Measurements from ENCODE around the gene ELOVL6. TPM values are rescaled to one million over a fixed set of nuclear protein-coding genes. Genes with fewer than 3 reads are reported as not detected.

ELOVL6 gene
- total RNA-seq, 2 donors from 2014 or later = 43.5 to 44.8 TPM

GRCh38 chr4:110034026-110034393 is 164.4 kb downstream of the ELOVL6 start:
- no peaks in the 10 kb centered on the region for H3K36me3 ChIP-seq (ENCODE audit: control insufficient read depth, insufficient read depth, low read length)
- WGBS, 2 experiments (ENCODE audit: insufficient coverage in 1 of 2, insufficient read length in 1 of 2) = 91% methylated on average over 3 of the region's 3 CpGs; no CpG with 5 or more reads in 1 of the 2 experiments
- no peak overlapping the region for H3K27ac Mint-ChIP-seq
- no peak overlapping the region for H3K9ac ChIP-seq (ENCODE audit: extremely low read depth, low read length, poor library complexity, severe bottlenecking)
- H3K27ac ChIP-seq (ENCODE audit: low read depth, low read length) = no peak overlapping the region
- H3K27me3 ChIP-seq (ENCODE audit: control insufficient read depth, insufficient read depth, low read length, poor library complexity, severe bottlenecking) = no peaks in the 10 kb centered on the region
- no peaks in the 10 kb centered on the region for H3K4me1 ChIP-seq (ENCODE audit: control insufficient read depth, insufficient read depth, low read length)
- DNase-seq = no peak
- H3K36me3 Mint-ChIP-seq (ENCODE audit: low read depth) = no peaks in the 10 kb centered on the region
- no peak overlapping the region for H3K4me3 Mint-ChIP-seq
- H3K9me3 ChIP-seq (ENCODE audit: control insufficient read depth, low read length) = no peaks in the 10 kb centered on the region
- no peaks in the 10 kb centered on the region for H3K9me3 Mint-ChIP-seq
- peaks cover 2% of the 10 kb centered on the region for H3K27me3 Mint-ChIP-seq (ENCODE audit: insufficient read depth)
- H3K4me3 ChIP-seq (ENCODE audit: low read length) = no peak overlapping the region
- no peak for TF ChIP-seq CTCF (conservative IDR thresholded peaks at IDR 0.05)
- peaks cover 11% of the 10 kb centered on the region for H3K4me1 Mint-ChIP-seq

GRCh38 chr4:110033355-110034025 is 164.9 kb downstream of the ELOVL6 start:
- Mint-ChIP-seq H3K36me3 (ENCODE audit: low read depth) (no peaks in the 10 kb centered on the region), H3K9me3 (no peaks in the 10 kb centered on the region), H3K4me3 (no peak overlapping the region), H3K27me3 (ENCODE audit: insufficient read depth) (peaks cover 2% of the 10 kb centered on the region), H3K27ac (no peak overlapping the region), H3K4me1 (peaks cover 11% of the 10 kb centered on the region)
- H3K4me3 ChIP-seq (ENCODE audit: low read length) = no peak overlapping the region
- no peak for TF ChIP-seq CTCF (conservative IDR thresholded peaks at IDR 0.05)
- 97 to 100% methylated on average over 3 to 7 of the region's 8 CpGs for WGBS, 2 experiments (ENCODE audit: insufficient coverage in 1 of 2, insufficient read length in 1 of 2)
- H3K9me3 ChIP-seq (ENCODE audit: control insufficient read depth, low read length) = no peaks in the 10 kb centered on the region
- no peaks in the 10 kb centered on the region for H3K27me3 ChIP-seq (ENCODE audit: control insufficient read depth, insufficient read depth, low read length, poor library complexity, severe bottlenecking)
- no peak for DNase-seq
- H3K27ac ChIP-seq (ENCODE audit: low read depth, low read length) = no peak overlapping the region
- no peaks in the 10 kb centered on the region for H3K4me1 ChIP-seq (ENCODE audit: control insufficient read depth, insufficient read depth, low read length)
- H3K9ac ChIP-seq (ENCODE audit: extremely low read depth, low read length, poor library complexity, severe bottlenecking) = no peak overlapping the region
- no peaks in the 10 kb centered on the region for H3K36me3 ChIP-seq (ENCODE audit: control insufficient read depth, insufficient read depth, low read length)

GRCh38 chr4:110032603-110033002 is 165.8 kb downstream of the ELOVL6 start:
- H3K27me3 Mint-ChIP-seq (ENCODE audit: insufficient read depth) = peaks cover 2% of the 10 kb centered on the region
- H3K4me1 ChIP-seq (ENCODE audit: control insufficient read depth, insufficient read depth, low read length) = no peaks in the 10 kb centered on the region

More at GRCh38 chr4:110032603-110033002, 165.8 kb downstream of the ELOVL6 start:
- Histone ChIP-seq H3K27ac (ENCODE audit: low read depth, low read length) (no peak overlapping the region), H3K9ac (ENCODE audit: extremely low read depth, low read length, poor library complexity, severe bottlenecking) (no peak overlapping the region), H3K4me3 (ENCODE audit: low read length) (no peak overlapping the region), H3K36me3 (ENCODE audit: control insufficient read depth, insufficient read depth, low read length) (no peaks in the 10 kb centered on the region), H3K27me3 (ENCODE audit: control insufficient read depth, insufficient read depth, low read length, poor library complexity, severe bottlenecking) (no peaks in the 10 kb centered on the region), H3K9me3 (ENCODE audit: control insufficient read depth, low read length) (no peaks in the 10 kb centered on the region)
- WGBS, 2 experiments (ENCODE audit: insufficient coverage in 1 of 2, insufficient read length in 1 of 2) = 83 to 95% methylated on average over 1 to 7 of the region's 7 CpGs
- peaks cover 11% of the 10 kb centered on the region for H3K4me1 Mint-ChIP-seq
- DNase-seq = no peak
- H3K9me3 Mint-ChIP-seq = no peaks in the 10 kb centered on the region
- no peak for TF ChIP-seq CTCF (conservative IDR thresholded peaks at IDR 0.05)
- H3K36me3 Mint-ChIP-seq (ENCODE audit: low read depth) = no peaks in the 10 kb centered on the region
- H3K27ac Mint-ChIP-seq = no peak overlapping the region
- no peak overlapping the region for H3K4me3 Mint-ChIP-seq
